Anterior cingulate cortex (tissue), 58 donors: ENCODE data around the gene ACHE.

ENCODE experiments used
- DNase-seq, 58 donors: peaks; one replicate each; lab custom pipeline; 2025; lab: John Stamatoyannopoulos, UW

Gene ACHE

GRCh38 chr7:100897772-100898454, 2.2 kb upstream of the ACHE start:
- DNase-seq = no peak

GRCh38 chr7:100896732-100897608, 1.3 kb upstream of the ACHE start:
- DNase-seq = peak in 45 of 58 donors; percentile 7 to 79 (median 46)

DNA sequence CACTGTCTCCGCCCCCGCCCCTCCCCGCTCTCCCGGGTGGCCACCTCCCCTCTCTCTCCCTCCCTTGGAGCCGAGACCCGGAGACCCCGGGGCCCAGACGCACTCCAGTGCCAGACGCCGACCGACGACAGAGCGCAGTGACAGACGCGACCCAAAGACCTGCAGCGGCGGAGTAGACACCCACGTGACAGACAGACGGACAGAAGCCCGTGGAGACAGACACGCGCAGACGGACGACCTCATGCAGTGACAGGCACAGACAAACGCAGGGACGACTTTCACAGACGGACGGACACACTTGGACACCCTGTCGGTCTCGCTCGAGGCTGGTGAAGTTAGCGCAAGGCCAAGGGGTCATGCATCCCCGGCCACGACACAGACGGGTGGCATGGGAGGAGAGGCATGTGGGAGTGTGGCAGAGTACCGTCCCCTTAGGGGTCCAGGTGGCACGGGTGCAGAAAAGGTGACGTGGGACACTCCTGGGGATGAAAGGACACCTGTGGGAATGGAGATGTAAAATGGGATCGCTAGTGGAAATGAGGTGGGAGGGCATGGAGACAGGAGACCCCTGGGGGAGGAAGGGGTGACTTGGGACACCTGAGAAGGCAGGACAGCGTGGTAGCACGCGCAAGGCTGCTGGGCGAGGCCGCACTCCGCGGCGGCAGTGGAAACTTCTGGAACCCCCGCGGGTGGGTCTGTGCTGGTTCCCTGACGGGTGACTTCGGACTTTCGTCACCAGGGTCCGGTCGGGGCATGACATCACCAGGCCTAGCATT, 456 bp upstream of the ACHE start:
- DNase-seq = peak in 18 of 58 donors; percentile 12 to 63 (median 32)

GRCh38 chr7:100894860-100895700, 608 bp downstream of the ACHE start:
- DNase-seq = peak in 36 of 58 donors; percentile 11 to 59 (median 37)

- DNase-seq = no peak
These were observed 1.6 kb downstream of the ACHE start for GRCh38 chr7:100893910-100894721.

DNA sequence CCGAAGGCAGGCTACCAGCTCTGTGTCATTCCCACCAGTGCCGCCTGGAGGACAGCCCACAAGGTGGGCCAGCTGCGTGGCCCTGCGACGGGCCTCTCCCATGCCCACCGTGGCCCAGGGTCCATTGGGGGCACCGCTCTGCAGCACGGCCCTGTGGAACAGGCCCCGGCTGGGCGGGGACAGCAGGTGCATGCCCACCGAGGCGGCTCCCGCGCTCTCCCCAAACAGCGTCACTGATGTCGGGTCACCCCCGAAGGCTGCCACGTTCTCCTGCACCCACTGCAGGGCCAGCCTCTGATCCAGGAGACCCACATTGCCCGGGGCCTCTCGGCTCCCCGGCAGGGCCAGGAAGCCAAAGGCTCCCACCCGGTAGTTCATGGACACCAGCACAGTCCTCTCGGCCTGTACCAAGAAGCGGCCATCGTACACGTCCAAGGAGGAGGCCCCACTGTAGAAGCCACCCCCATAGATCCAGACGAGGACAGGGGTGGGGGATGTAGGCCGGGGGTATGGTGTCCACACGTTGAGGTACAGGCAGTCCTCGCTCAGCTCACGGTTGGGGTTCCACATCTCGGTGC, 2.3 kb downstream of the ACHE start:
- DNase-seq = no peak

DNA sequence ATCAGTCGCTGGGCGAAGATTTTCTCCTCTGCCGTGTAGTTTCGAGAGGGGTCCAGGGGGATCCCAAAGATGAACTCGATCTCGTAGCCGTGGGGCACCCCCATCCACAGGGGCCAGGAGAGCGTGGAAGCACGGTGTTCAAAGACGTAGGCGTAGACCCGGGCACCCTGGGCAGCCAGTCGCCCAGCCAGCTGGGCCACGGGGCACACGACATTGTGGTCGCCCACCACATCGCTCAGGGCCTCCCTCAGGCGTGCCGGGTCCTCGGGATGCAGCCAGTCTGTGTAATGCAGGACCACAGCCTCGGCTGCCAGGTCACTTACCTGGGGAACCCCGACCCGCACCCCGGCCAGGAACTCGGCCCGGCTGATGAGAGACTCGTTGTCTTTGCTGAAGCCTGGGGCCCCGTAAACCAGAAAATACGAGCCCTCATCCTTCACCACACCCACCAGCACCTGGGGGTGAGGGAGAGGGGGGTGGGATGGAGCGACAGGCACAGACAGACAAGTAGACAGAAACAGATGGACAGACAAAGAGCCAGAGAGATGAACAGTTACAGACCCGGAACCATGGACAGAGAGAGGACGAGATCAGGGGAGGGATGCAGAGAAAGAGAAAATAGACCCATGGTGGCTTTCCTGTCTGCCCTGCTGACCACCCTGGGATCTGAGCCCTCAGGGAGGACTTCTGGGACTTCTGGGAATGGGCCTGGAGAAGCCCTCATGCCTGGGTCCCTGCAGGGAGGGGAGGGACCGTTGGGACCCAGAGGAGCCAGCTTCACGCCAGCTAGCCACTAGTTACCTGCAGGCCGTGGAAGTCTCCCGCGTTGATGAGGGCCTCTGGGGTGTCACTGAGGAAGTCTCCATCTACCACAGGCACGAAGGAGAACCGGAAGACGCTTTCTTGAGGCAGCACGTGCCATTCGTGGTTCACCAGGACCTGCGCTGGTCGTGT, 3.0 kb downstream of the ACHE start:
- DNase-seq = no peak

GRCh38 chr7:100891568-100892247, 4.0 kb downstream of the ACHE start:
- no peak for DNase-seq

DNA sequence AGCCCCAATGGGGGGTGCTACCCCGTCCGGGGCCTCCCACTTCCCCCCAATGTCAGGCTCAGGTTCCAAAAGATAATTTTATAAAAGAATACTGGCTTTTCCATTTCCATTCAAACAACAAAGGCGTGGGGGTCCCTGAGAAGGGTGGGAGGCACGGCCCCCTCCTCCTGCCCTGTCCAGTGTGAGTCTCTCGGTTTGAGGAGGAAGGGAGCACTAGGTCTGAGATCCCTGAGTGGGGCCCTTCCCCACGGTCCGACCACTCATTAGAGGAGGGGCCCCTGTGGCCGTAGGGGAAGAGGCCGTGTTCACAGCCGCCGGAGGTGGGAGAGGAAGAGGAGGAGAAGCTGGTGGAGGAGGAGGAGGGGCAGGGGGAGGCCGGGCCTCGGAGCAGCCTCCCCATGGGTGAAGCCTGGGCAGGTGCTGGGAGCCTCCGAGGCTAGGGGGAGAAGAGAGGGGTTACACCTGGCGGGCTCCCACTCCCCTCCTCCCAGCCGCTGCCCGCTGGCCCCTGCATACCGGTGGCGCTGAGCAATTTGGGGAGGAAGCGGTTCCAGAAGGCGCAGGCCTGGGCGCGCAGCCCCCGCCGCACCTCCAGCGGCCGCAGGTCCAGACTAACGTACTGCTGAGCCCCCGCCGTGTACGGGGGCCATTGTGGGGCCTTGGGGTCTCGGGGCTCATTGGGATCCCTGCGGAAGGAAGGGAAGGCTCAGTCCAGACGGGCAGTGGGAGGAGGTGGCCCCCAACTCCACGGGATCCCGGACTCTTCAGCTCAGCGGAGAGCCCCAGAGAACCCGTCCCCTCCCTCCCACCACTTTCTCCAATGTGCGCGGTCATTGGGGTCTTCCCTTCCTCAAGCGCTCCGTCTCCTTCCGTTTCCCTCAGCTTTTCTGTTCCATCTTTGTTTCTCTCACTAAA, 4.8 kb downstream of the ACHE start:
- DNase-seq = no peak

DNA sequence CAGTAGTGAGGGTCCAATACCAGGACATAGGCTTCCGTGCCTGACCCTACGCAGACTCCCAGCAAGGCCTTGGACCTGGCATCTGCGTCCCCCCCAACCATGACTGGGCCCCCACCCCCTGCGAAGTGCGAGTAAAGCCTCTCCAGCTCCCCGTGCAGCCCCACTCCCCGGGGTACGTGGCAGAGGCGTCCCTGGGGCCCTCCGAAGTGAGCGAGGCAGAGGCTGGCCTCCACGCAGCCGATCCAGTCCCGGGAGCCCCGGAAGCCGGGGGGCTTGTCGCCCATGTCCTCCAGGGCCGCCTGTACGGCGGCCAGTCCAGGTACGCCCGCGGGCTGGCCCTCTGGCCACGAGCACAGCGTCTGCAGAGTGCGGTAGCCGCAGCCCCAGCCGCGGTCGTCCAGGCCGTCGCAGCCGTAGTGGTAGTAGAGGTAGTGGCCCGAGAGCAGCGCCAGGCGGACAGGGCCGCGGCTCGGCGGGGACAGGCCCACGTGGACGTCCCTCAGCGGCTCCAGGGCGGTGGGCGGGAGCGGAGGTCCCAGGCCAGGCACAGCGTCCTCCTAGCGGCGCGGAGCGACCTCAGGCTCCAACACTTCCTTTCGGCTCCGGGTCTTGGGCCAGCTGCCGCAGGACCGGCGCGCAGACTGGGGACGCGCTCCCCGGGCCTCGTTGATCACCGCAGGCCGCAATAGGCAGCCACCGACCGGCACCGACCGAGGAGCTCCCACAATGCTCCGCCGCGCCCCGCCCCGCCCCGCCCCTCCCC, 6.5 kb downstream of the ACHE start, which contains the start of gene UFSP1:
TSS of gene UFSP1 (minus strand) at position 728 of the 763 bp plus-strand sequence. CDS start at position 284, 444 bp downstream.
- no peak for DNase-seq

GRCh38 chr7:100888291-100888987, 7.2 kb downstream of the ACHE start:
- DNase-seq = peak in 1 of 58 donors; percentile 34

DNA sequence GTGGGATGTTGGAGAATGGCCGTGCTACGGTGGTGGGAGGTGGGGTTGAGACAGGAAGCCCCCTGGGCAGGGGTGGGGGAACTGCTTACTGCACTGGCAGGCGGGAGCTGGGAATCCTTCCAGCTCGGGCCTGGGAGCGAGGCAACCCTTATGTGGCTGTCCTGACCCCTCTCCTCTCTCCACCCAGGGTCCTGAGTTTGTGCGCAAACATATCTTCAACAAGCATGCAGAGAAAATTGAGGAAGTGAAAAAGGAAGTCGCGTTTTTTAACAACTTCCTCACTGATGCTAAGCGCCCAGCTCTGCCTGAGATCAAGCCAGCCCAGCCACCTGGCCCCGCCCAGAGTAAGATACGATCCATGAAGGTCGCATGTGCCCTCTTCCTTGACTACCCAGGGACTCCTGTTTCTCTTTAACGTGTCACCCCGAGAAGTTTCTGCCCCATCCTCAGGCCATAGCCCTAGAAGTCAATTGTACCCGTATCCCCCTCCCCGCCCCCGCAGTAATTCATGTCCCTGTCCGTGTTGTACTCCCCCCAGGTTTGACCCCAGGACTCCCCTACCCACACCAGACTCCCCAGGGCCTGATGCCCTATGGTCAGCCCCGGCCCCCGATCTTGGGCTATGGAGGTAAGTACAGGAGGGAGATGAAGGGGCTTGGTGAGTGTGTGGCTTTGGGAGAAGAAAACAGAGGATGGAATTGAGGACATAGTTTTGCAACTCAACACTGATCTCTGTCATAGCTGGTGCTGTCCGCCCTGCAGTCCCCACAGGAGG, 8.0 kb downstream of the ACHE start:
- DNase-seq = no peak

DNA sequence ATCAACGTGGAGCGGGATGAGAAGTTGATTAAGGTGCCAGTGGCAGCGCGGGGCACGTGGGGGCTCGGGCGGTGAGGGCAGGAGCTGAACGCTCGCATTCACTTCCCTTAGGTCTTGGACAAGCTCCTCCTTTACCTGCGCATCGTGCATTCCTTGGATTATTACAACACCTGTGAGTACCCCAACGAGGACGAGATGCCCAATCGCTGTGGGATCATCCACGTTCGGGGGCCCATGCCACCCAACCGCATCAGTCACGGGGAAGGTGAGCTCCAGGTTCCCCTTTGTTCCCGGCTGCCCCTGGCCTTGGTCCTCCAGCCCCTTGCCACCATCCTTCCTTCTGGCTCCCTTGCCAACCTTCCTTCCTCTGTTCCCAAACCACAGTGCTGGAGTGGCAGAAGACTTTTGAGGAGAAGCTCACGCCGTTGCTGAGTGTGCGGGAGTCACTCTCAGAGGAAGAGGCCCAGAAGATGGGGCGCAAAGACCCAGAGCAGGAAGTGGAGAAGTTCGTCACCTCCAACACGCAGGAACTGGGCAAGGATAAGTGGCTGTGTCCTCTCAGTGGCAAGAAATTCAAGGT, 8.7 kb downstream of the ACHE start:
- DNase-seq = no peak
